Stimulated activated CD8-positive, alpha-beta memory T cell treated with anti-CD3 and anti-CD28 coated beads, Interleukin-2, amount 100 ng/mL, for 1 hour (primary cell): ENCODE measurements around the gene LRRC59.

Source experiments
- DNase-seq, 2 donors: peaks; one replicate each; pipeline ENCODE4 v3.0.0-alpha.2; 2020; ENCODE audit warnings: low read depth in 2 of 2

The LRRC59 gene

GRCh38 chr17:50386510-50386909, 10.8 kb downstream of the LRRC59 start:
- no peak for DNase-seq

GRCh38 chr17:50382931-50383330, 14.4 kb downstream of the LRRC59 start:
- DNase-seq = no peak

- DNase-seq = no peak
Observed at GRCh38 chr17:50381920-50382319, 15.4 kb downstream of the LRRC59 start.

- no peak for DNase-seq
Observed at GRCh38 chr17:50381260-50381815, 16.0 kb downstream of the LRRC59 start.

GRCh38 chr17:50380369-50381259, 16.7 kb downstream of the LRRC59 start:
- no peak for DNase-seq

- no peak for DNase-seq
Observed at GRCh38 chr17:50379351-50380132, 17.8 kb downstream of the LRRC59 start.

- no peak for DNase-seq
Observed at GRCh38 chr17:50375858-50376538, 21.3 kb downstream of the LRRC59 start.

- DNase-seq = no peak
Observed at GRCh38 chr17:50373705-50374104, 23.6 kb downstream of the LRRC59 start.

GRCh38 chr17:50372758-50373556, 24.4 kb downstream of the LRRC59 start, which contains the start of the genes EME1 and MRPL27:
Gene EME1, plus strand, starts transcription at chr17:50373229. Its CDS starts 1,980 bp downstream, at chr17:50375209.
Gene MRPL27, minus strand, starts transcription at chr17:50373184. Its CDS starts 14 bp downstream, at chr17:50373170.
- DNase-seq = peak; percentile 69 to 72

GRCh38 chr17:50372222-50372757, 25.0 kb downstream of the LRRC59 start:
- DNase-seq = no peak

GRCh38 chr17:50371526-50371925, 25.8 kb downstream of the LRRC59 start:
- no peak for DNase-seq

- no peak for DNase-seq
Observed at GRCh38 chr17:50370052-50370451, 27.3 kb downstream of the LRRC59 start.

- no peak for DNase-seq
Observed at GRCh38 chr17:50367401-50367800, 29.9 kb downstream of the LRRC59 start.

- no peak for DNase-seq
Observed at GRCh38 chr17:50365649-50366393, 31.5 kb downstream of the LRRC59 start.

GRCh38 chr17:50365165-50365564, 32.2 kb downstream of the LRRC59 start:
- DNase-seq = no peak

GRCh38 chr17:50364715-50365114, 32.6 kb downstream of the LRRC59 start:
- no peak for DNase-seq

- no peak for DNase-seq
Observed at GRCh38 chr17:50364061-50364458, 33.3 kb downstream of the LRRC59 start.

- DNase-seq = no peak
Observed at GRCh38 chr17:50363217-50364060, 33.9 kb downstream of the LRRC59 start.

- DNase-seq = no peak
Observed at GRCh38 chr17:50362661-50363060, 34.7 kb downstream of the LRRC59 start.
